GM18526 (cell line): ENCODE data around the gene CSF1.

ENCODE experiments used
- POLR2A ChIP-seq: IDR thresholded peaks from 3 replicates; pipeline ENCODE4 v1.6.1; 2011; ENCODE audit not compliant: insufficient read length; ENCODE audit errors: extremely low read depth

The CSF1 gene, protein sequence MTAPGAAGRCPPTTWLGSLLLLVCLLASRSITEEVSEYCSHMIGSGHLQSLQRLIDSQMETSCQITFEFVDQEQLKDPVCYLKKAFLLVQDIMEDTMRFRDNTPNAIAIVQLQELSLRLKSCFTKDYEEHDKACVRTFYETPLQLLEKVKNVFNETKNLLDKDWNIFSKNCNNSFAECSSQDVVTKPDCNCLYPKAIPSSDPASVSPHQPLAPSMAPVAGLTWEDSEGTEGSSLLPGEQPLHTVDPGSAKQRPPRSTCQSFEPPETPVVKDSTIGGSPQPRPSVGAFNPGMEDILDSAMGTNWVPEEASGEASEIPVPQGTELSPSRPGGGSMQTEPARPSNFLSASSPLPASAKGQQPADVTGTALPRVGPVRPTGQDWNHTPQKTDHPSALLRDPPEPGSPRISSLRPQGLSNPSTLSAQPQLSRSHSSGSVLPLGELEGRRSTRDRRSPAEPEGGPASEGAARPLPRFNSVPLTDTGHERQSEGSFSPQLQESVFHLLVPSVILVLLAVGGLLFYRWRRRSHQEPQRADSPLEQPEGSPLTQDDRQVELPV

DNA sequence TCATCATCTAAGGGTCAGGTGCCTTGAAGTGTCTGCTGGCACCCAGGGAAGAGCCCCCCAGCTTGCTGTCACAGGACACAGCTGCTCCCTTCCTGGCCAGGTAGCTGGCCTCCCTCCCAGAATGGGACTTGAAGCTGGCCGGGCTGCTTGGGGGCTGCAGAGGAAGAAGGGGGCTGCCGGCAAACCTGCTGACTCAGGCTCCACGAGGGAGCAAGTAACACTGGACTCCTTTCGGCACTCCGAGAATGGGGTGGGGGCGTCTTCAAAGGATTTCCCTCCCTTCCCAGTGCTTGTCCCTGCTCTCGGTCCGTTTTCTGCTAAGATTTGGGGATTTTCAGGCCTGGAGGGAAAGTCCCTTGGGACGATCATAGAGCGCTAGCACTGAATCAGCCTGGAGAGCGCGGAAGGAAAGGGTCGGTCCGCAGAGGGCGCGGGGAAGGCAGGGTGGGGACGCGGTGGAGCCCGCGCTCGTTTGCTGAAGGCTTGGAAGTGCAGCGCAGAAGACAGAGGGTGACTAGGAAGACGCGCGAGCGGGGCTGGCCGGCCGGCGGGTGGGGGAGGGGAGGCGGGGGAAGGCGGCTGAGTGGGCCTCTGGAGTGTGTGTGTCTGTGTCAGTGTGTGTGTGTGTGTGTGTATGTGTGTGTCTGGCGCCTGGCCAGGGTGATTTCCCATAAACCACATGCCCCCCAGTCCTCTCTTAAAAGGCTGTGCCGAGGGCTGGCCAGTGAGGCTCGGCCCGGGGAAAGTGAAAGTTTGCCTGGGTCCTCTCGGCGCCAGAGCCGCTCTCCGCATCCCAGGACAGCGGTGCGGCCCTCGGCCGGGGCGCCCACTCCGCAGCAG, at the start of gene CSF1:
TSS of gene CSF1 (plus strand) at position 727 of the 840 bp plus-strand sequence. CDS start 175 bp downstream, outside the sequence.
- peak; percentile 14 for TF ChIP-seq POLR2A

DNA sequence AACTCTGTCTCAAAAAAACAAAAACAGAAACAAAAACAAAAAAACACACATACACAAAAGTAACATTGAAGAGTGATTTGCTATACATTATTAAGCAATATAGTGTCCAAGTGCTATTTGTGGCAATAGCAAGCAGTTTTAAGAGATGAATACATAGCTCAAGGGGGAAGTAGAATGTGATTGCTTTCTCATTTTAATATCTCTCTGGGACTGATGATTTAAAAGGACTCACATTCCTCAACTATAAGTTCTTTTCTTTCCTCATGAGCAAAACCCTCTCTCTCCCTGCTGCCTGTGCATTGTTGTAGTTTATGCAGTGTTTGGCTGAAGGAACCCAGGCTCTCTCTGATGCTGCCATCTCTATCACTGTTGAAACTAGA, 47.0 kb upstream of the CSF1 start:
- no peak for TF ChIP-seq POLR2A

DNA sequence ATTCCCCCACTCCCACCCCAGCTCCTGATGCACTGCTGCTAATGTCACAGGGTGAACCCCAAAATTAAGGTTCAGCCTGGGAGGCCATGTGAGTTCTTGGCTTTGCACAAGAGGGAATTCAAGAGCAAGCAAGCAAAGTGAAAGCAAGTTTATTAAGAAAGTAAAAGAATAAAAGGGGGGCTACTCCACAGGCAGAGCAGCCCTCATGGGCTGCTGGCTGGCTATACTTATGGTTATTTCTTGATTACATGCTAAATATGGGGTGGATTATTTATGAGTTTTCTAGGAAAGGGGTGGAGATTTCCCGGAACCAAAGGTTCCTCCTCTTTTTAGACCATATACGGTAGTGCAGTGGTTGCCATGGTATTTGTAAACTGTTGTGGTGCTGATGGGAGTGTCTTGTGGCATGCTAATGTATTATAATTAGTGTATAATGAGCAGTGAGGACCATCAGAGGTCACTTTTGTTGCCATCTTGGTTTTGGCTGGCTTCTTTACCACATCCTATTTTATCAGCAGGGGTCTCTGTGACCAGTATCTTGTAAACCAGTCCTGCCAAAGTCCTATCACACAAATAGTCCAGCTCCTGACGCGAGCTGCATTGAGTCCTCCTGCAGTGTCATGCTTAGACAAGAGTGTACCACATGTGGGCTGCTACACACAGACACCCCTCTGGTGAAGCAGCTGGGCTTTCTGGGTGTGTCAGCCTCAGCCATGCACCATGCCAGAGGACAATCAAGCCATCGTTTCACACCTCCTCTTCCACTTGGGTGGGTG, 46.4 kb upstream of the CSF1 start:
- TF ChIP-seq POLR2A: no peak

DNA sequence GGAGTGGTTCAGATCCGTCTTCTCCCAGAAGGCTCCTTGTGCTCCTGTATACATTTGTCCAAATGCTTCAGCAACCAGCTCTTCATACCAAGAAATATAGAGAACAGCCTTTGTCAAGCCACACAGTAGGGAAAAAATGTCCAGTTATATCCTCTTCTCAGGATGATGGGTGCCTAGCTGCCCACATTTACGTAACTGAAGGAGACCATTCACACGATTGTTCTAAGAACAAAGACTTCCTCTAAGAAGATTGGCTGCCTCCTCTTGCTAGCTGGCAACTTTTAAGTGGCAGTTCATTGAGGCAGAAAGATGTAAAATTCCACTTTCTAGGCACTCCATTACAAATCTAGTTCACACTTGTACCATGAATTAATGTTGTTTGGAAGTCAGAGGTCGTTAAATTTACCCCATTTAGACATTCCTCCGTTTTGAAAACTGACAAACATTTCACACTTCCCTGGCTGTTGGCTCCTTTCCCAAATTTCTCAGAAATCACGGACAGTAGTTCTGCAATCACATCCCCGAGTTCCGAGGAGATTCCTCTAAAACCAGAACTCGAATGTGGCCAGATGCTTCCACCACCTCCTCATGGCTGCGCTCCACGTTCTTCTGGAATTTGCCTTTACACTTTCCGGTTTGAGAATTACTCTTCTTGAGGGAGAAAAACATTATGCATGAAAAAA, 45.6 kb upstream of the CSF1 start:
- TF ChIP-seq POLR2A: no peak

DNA sequence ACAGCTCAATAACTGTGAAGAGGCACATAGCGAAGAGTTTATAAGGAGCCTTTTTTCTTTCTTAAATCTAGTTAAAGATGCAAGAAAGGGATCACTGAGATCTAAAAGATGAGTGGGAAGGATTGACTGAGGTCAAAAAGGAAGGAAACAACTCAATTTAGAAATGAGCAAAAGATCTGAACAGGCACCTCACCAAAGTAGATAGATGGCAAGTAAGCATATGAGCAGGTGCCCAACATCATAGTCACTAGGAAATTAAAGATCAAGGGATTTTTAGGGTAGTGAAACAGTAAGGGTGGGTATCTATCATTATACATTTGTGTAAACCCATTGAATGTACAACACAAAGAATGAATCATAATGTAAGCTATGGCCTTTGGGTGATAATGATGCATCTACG, 44.6 kb upstream of the CSF1 start:
- no peak for TF ChIP-seq POLR2A

DNA sequence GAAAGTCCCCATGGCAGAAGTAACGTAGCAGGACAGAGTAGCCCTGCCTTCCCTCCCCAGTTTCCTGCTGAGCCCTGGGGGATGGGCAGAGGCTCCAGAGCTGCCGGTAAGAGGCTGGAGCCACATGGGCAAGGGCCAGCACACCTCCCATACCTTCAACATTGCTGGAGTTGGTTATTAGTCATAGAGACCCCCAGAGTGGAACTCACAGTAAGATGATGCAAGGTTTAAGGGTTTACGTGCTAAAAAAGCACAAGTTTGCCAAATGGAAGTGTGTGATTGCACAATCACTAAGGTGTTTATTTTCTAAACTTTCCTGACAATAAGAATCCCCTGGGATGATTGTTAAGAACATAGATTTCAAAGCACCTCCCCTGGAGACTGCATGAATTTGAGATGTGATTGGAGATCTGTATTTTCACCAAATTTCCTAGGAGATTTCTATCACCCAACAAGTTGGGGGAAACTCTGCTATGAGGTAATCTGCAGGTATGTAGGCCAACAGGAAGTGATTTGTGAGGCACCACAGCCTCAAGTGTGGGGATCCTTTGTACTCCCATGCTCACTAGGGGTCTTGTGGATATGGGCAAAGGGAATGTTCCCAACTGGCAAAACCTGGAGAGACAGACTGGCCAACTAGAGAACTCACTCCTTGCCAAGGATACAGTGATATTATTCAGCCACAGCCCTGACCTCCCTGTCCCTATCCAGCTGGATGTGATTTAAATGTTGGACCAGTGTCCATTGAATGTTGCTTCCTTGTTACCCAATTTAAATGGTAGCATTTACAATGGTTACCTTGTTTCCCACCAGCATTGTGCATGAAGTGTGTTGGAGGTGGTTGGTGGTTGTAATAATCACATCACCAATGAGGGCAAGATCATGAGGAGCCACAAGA, 37.1 kb upstream of the CSF1 start:
- TF ChIP-seq POLR2A: no peak

DNA sequence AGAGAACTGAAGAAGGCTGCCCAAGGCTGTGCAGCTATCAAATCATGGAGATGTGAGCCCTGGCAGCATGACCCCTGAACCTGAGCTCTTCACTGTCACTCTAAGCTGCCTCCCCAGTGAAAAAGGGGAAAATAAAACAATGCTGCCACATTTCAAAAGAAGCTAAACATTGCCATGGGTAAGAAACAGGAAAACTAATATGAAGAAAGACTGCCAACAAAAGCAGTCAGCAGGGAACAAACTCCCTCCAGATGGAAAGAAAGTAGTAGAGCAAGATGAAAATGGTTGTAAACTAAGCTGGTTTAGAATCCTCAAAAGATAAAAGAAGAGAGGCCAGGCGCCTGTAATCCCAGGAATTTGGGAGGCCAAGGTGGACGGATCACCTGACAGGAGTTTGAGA, 36.2 kb upstream of the CSF1 start:
- no peak for TF ChIP-seq POLR2A

DNA sequence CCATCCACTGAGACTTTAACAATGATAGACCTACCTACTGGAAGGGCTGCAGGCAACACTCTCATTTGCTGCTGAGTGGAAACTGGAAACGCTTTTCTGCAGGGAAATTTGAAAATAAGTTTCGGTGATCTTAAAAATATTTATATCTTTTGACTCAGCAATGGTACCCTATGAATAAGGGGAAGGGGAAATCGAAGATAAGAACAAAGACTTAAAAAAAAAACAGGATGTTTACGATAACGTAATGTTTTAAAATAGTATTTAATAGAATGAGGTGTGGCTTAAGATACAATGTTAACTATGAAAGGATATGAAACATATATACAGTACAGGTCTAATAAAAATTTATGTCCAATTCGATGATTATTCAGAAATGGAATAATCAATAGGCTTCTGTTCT, 34.8 kb upstream of the CSF1 start:
- TF ChIP-seq POLR2A: no peak

DNA sequence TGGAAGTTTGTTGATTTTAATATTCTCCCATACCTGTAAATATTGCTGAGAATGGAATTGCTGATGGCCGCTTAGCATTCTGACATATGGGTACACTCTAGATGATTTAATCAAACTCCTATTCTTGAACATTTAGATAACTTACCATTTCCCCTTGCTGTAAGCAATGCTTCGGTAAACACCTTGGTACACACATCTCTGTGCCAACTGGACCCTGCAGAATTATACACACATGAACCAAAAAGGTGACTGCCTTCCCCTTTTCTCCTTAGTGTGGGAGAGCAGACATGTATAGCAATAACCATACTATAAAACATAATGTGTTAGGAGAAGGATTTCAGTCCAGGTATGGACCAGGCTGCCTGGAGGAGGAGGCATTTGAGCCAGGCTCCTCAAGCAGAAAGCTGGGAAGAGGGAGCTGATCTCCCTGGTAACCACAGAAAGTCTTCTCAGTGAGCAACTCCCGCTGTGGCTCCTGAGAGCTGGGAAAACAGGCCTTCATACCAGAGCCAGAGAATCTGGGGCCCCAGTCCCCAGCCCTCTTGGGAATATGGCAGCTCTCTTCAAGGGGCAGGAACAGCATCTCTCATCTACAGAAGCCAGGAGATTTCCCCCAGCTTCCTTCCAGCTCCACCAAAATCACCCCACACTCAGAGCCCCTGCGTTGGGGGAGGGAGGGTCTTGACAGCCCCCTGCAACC, 33.9 kb upstream of the CSF1 start:
- TF ChIP-seq POLR2A: no peak

DNA sequence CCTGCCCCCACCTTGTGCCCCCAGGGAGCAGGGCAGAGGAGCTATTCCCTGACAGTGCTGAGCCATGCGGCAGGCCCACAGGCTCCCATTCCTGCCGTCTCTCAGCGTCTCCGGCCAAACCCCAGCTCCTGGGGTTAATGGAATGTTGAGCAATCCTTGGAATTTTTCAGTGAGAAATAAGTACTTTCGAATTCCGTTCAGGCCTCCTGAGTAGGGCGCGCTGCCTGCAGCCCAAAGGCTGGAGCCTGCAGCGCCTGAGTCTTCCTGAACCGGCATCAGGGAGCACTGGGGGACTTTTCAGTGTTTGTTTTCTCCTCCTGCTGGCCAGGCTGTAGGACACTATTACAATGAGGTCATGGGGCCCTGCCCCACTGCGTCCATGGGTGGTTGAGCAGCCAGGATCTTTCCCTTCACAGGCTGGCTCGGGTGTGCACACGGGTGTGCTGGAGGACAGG, 33.3 kb upstream of the CSF1 start:
- no peak for TF ChIP-seq POLR2A

DNA sequence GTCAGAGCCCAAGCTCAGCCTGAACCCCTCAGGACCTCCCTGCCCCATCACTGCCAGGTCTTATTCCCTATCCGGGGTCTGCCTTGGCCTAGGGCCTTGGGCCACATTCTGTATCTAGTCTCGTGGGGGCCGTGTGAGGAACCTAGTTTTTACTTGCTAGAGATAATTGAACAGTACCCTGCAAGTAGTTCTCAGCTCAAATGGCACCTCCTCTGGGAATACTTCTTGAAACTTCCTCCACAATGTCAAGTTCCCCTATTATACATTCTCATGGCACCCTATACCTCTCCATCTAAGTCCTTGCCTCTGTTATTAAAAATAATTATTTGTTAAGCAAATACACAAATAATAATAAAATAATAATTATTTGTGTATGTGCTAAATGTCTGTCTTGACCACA, 32.9 kb upstream of the CSF1 start:
- no peak for TF ChIP-seq POLR2A

DNA sequence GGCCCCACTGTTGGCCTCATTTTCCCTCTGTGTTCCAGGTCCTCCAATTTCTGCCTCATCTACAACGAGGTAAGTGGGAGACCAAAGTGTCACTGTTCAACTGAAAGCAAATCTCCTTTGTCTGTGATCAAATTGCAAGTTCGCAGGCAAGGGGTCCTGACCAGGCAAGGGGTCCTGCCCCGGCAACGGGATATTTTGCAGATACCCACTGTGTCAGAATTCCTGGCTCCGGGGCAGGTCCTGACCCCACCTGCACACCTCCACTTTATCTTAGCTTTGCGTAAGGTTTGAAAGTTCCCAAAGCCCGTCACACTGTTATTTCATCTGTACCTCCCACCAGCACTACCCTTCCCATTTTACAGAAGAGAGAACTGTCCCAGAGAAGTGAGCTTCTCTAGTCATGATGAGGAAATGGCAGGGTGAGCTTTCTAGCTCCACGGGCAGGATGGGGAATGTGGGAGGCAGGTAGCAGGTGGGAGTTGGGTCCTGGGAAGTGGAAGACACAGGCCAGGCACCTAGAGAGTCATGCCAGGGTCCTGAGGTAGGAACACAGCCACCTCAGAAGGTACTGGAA, 32.0 kb upstream of the CSF1 start:
- no peak for TF ChIP-seq POLR2A
